Mesothelial cell of epicardium (in vitro differentiated cells): ENCODE results near the gene DCAF7. TPM values are rescaled to one million over a fixed set of nuclear protein-coding genes. Genes with fewer than 3 reads are reported as not detected.

Experiments
- DNase-seq, 2 experiments: peaks; one replicate each; pipeline ENCODE4 v3.0.0; 2021; ENCODE audit warnings: low spot score in 2 of 2; ENCODE audit not compliant: unreplicated experiment in 2 of 2
- H3K27ac Mint-ChIP-seq: 2 replicates; pipeline ENCODE4 v1.8.0; 2021; ENCODE audit warnings: mixed read lengths
- H3K27me3 Mint-ChIP-seq: 2 replicates; pipeline ENCODE4 v1.8.0; 2021; ENCODE audit warnings: low read depth, mixed read lengths
- H3K36me3 Mint-ChIP-seq: 2 replicates; pipeline ENCODE4 v1.8.0; 2021; ENCODE audit warnings: mixed read lengths
- H3K4me1 Mint-ChIP-seq: 2 replicates; pipeline ENCODE4 v1.8.0; 2021; ENCODE audit warnings: mixed read lengths
- H3K4me3 Mint-ChIP-seq: 2 replicates; pipeline ENCODE4 v1.8.0; 2021; ENCODE audit warnings: mild to moderate bottlenecking, moderate library complexity, mixed read lengths
- H3K9me3 Mint-ChIP-seq: 2 replicates; pipeline ENCODE4 v1.8.0; 2021; ENCODE audit warnings: mixed read lengths
- CTCF ChIP-seq: fragments of 200-600 bp; sonication (generic); IDR thresholded peaks from one replicate; pipeline ENCODE4 v1.5.0; 2021; ENCODE audit warnings: antibody characterized with exemption; ENCODE audit not compliant: unreplicated experiment
- total RNA-seq: library from RNA; stranded (reverse); gene quantifications from 3 replicates; pipeline ENCODE4 v1.2.1, GENCODE V29; 2021

Gene DCAF7
- total RNA-seq, 1 donor from 2014 or later, result 144 TPM

- Mint-ChIP-seq H3K4me1 (peaks cover 19% of the 10 kb centered on the region), H3K27ac (peak overlapping the region; percentile 80), H3K9me3 (no peaks in the 10 kb centered on the region), H3K36me3 (peaks cover 20% of the 10 kb centered on the region), H3K4me3 (no peak overlapping the region), H3K27me3 (no peaks in the 10 kb centered on the region)
- TF ChIP-seq CTCF, result no peak
- DNase-seq, result no peak
Measured at GRCh38 chr17:63578769-63579111, 28.5 kb downstream of the DCAF7 start.

GRCh38 chr17:63579633-63580032 lies 29.4 kb downstream of the DCAF7 start:
- Mint-ChIP-seq H3K27ac (peak overlapping the region; percentile 80), H3K4me1 (peaks cover 19% of the 10 kb centered on the region), H3K4me3 (no peak overlapping the region), H3K27me3 (no peaks in the 10 kb centered on the region), H3K36me3 (peaks cover 23% of the 10 kb centered on the region), H3K9me3 (no peaks in the 10 kb centered on the region)
- no peak for DNase-seq
- TF ChIP-seq CTCF, result no peak

- no peaks in the 10 kb centered on the region for H3K4me1 Mint-ChIP-seq
- H3K36me3 Mint-ChIP-seq, result peaks cover 48% of the 10 kb centered on the region
- DNase-seq, result no peak
- H3K27ac Mint-ChIP-seq, result no peak overlapping the region
- no peaks in the 10 kb centered on the region for H3K27me3 Mint-ChIP-seq
- no peaks in the 10 kb centered on the region for H3K9me3 Mint-ChIP-seq
- no peak for TF ChIP-seq CTCF
- H3K4me3 Mint-ChIP-seq, result no peak overlapping the region
Measured at GRCh38 chr17:63587770-63588169, 37.5 kb downstream of the DCAF7 start.

- peaks cover 38% of the 10 kb centered on the region for H3K36me3 Mint-ChIP-seq
- no peaks in the 10 kb centered on the region for H3K4me1 Mint-ChIP-seq
- TF ChIP-seq CTCF, result no peak
- H3K9me3 Mint-ChIP-seq, result no peaks in the 10 kb centered on the region
- no peaks in the 10 kb centered on the region for H3K27me3 Mint-ChIP-seq
- H3K4me3 Mint-ChIP-seq, result no peak overlapping the region
- H3K27ac Mint-ChIP-seq, result no peak overlapping the region
- DNase-seq, result no peak
Measured at GRCh38 chr17:63588797-63589196, 38.5 kb downstream of the DCAF7 start.

- H3K36me3 Mint-ChIP-seq, result peaks cover 35% of the 10 kb centered on the region
- no peaks in the 10 kb centered on the region for H3K4me1 Mint-ChIP-seq
- no peak overlapping the region for H3K4me3 Mint-ChIP-seq
- H3K9me3 Mint-ChIP-seq, result no peaks in the 10 kb centered on the region
- DNase-seq, result no peak
- no peak for TF ChIP-seq CTCF
- no peak overlapping the region for H3K27ac Mint-ChIP-seq
- H3K27me3 Mint-ChIP-seq, result no peaks in the 10 kb centered on the region
Measured at GRCh38 chr17:63589646-63590045, 39.4 kb downstream of the DCAF7 start.

- TF ChIP-seq CTCF, result no peak
- no peak overlapping the region for H3K4me3 Mint-ChIP-seq
- DNase-seq, result no peak
- no peaks in the 10 kb centered on the region for H3K27me3 Mint-ChIP-seq
- no peak overlapping the region for H3K27ac Mint-ChIP-seq
- peaks cover 22% of the 10 kb centered on the region for H3K36me3 Mint-ChIP-seq
- H3K4me1 Mint-ChIP-seq, result no peaks in the 10 kb centered on the region
- H3K9me3 Mint-ChIP-seq, result no peaks in the 10 kb centered on the region
Measured at GRCh38 chr17:63592797-63593196, 42.5 kb downstream of the DCAF7 start.
